Brain microvascular endothelial cell (primary cell): ENCODE measurements around the gene CLPTM1L.

ENCODE experiments used
- DNase-seq: peaks from one replicate; pipeline ENCODE4 v3.0.0-alpha.2; 2020
- H3K27ac ChIP-seq: fragments of 250-450 bp; sonication (Bioruptor Pico); 2 replicates; pipeline ENCODE4 v1.5.1; 2020; ENCODE audit warnings: mild to moderate bottlenecking, moderate library complexity
- H3K27me3 ChIP-seq: fragments of 250-450 bp; sonication (Bioruptor Pico); replicated peaks from 2 replicates; pipeline ENCODE4 v1.5.1; 2020; ENCODE audit warnings: mild to moderate bottlenecking
- H3K36me3 ChIP-seq: fragments of 250-450 bp; sonication (Bioruptor Pico); replicated peaks from 2 replicates; pipeline ENCODE4 v1.5.1; 2020; ENCODE audit warnings: mild to moderate bottlenecking
- H3K4me3 ChIP-seq: 2 replicates; pipeline ENCODE4 v1.5.1; 2011; ENCODE audit warnings: low read depth, mild to moderate bottlenecking, control low read depth, low read length, moderate library complexity
- CTCF ChIP-seq: IDR thresholded peaks from 2 replicates; pipeline ENCODE4 v1.5.1; 2011; ENCODE audit warnings: low read depth, mild to moderate bottlenecking, moderate library complexity, low read length, control low read depth, inconsistent platforms; ENCODE audit errors: missing control alignments
- in situ Hi-C: cut with HindIII; loops from 2 replicates; pipeline ENCODE4 v1.10.0; 2017; ENCODE audit warnings: low sequenced_read_pairs, low pct_ligation_motif_present

Gene CLPTM1L

GRCh38 chr5:1381370-1382247 lies 36.7 kb upstream of the CLPTM1L start:
- H3K36me3 ChIP-seq = no peaks in the 10 kb centered on the region
- H3K27ac ChIP-seq = no peak overlapping the region
- no peak for TF ChIP-seq CTCF
- no peak overlapping the region for H3K4me3 ChIP-seq
- no peak for DNase-seq
- peaks cover 8% of the 10 kb centered on the region for H3K27me3 ChIP-seq
- in situ Hi-C loops = no loop called here

GRCh38 chr5:1380910-1381309 lies 36.0 kb upstream of the CLPTM1L start:
- Histone ChIP-seq H3K36me3 (no peaks in the 10 kb centered on the region), H3K27ac (no peak overlapping the region), H3K27me3 (peaks cover 1% of the 10 kb centered on the region), H3K4me3 (no peak overlapping the region)
- DNase-seq = no peak
- no peak for TF ChIP-seq CTCF
- in situ Hi-C loops = no loop called here

- no peak overlapping the region for H3K27ac ChIP-seq
- TF ChIP-seq CTCF = peak; percentile 26
- no peak for DNase-seq
- in situ Hi-C loops = no loop called here
- no peaks in the 10 kb centered on the region for H3K36me3 ChIP-seq
- no peaks in the 10 kb centered on the region for H3K27me3 ChIP-seq
- no peak overlapping the region for H3K4me3 ChIP-seq
Measured at GRCh38 chr5:1380011-1380817, 35.3 kb upstream of the CLPTM1L start.

- no peak overlapping the region for H3K4me3 ChIP-seq
- H3K36me3 ChIP-seq = no peaks in the 10 kb centered on the region
- no peaks in the 10 kb centered on the region for H3K27me3 ChIP-seq
- in situ Hi-C loops = no loop called here
- no peak for DNase-seq
- no peak for TF ChIP-seq CTCF
- no peak overlapping the region for H3K27ac ChIP-seq
Measured at GRCh38 chr5:1378866-1379659, 34.2 kb upstream of the CLPTM1L start.

GRCh38 chr5:1378096-1378495 lies 33.2 kb upstream of the CLPTM1L start:
- no peak for DNase-seq
- Histone ChIP-seq H3K27ac (no peak overlapping the region), H3K4me3 (no peak overlapping the region), H3K36me3 (no peaks in the 10 kb centered on the region), H3K27me3 (no peaks in the 10 kb centered on the region)
- no peak for TF ChIP-seq CTCF
- in situ Hi-C loops = no loop called here
